ENCODE measurements around the gene TIMM44. TPM values are rescaled to one million over a fixed set of nuclear protein-coding genes. Genes with fewer than 3 reads are reported as not detected.

TIMM44 gene
- total and polyA plus RNA-seq, 10 of the 15 experiments (the other 5 are each of a cell fraction or from before 2014, with no cell fraction given), result 6.6 to 90.7 (median 57.6) TPM

GRCh38 chr19:7888826-7889217 lies 54.6 kb downstream of the TIMM44 start:
- ChIA-PET POLR2A (no interaction called here), CTCF (no interaction called here), SMC1A (ENCODE audit: uncharacterized antibody, unreplicated experiment) (no interaction called here), RAD21 (ENCODE audit: unreplicated experiment) (no interaction called here)
- no TSS peak for BruUV-seq (replicated peaks)
- intact Hi-C loops (cut with micrococcal nuclease; ENCODE audit: unreplicated experiment), result no loop called here
- H3K27me3 ChIP-seq (replicated peaks in 1 of 2; ENCODE audit: control insufficient read depth in 2 of 2, insufficient read depth in 2 of 2, low read length in 1 of 2), result peaks cover 0 to 2% of the 10 kb centered on the region in 2 experiments; a peak in 2 of 4 replicates
- no peak overlapping the region for H3K4me2 ChIP-seq (ENCODE audit: control insufficient read depth, insufficient read depth)
- TF ChIP-seq ZNF24 (IDR thresholded peaks at IDR 0.05) (no peak), ATF3 (IDR thresholded peaks at IDR 0.05; ENCODE audit: borderline replicate concordance, extremely low read depth, low read depth, low read length) (no peak), TAF1 (IDR thresholded peaks at IDR 0.05; ENCODE audit: borderline replicate concordance, low read depth, low read length) (no peak), SMAD5 (IDR thresholded peaks at IDR 0.05; ENCODE audit: low read depth) (no peak), RELB (IDR thresholded peaks at IDR 0.05; ENCODE audit: low read depth) (no peak), POLR2AphosphoS2 (IDR thresholded peaks at IDR 0.05; ENCODE audit: low read depth, low read length) (no peak), SP1 (IDR thresholded peaks at IDR 0.05; ENCODE audit: low read depth, low read length) (no peak), USF2 (IDR thresholded peaks at IDR 0.05; ENCODE audit: borderline replicate concordance, low read depth, low read length) (no peak), SPI1 (IDR thresholded peaks at IDR 0.05; ENCODE audit: borderline replicate concordance, insufficient read depth, low read depth, low read length) (no peak), PBX3 (IDR thresholded peaks at IDR 0.05; ENCODE audit: insufficient replicate concordance, low read depth, low read length) (no peak), NFYA (IDR thresholded peaks at IDR 0.05; ENCODE audit: borderline replicate concordance, low read depth, low read length) (no peak), DPF2 (IDR thresholded peaks at IDR 0.05) (no peak), RAD21 (IDR thresholded peaks at IDR 0.05; ENCODE audit: insufficient read depth, low read depth, low read length) (no peak)
- no peak overlapping the region for H3K27ac ChIP-seq (ENCODE audit: control insufficient read depth, insufficient read depth)
- no peak overlapping the region for H2AFZ ChIP-seq (ENCODE audit: control insufficient read depth, low read depth, low read length)
- no peaks in the 10 kb centered on the region for H3K79me2 ChIP-seq (ENCODE audit: control insufficient read depth, insufficient read depth, low read length)
- no peak overlapping the region for H3K4me3 ChIP-seq
- no peak for ATAC-seq
- no peak overlapping the region for H3K9ac ChIP-seq (ENCODE audit: control insufficient read depth, insufficient read depth, low read length)
- in situ Hi-C loops (cut with MboI), result no loop called here
- DNase-seq (ENCODE audit: low read depth, low spot score), result no peak
- 53% methylated on average over 8 of the region's 8 CpGs for WGBS (ENCODE audit: insufficient coverage, insufficient replicate concordance, low lambda C conversion rate, missing lambda C conversion rate)
- no peaks in the 10 kb centered on the region for H3K9me3 ChIP-seq (replicated peaks; ENCODE audit: control insufficient read depth, insufficient read depth, low read length)
- H3K36me3 ChIP-seq (ENCODE audit: control insufficient read depth in 2 of 2, insufficient read depth in 2 of 2, low read length in 1 of 2), result no peaks in the 10 kb centered on the region
- H3K4me1 ChIP-seq (ENCODE audit: control insufficient read depth, insufficient read depth, low read length), result no peaks in the 10 kb centered on the region
- FAIRE-seq, result no peak
- H4K20me1 ChIP-seq (ENCODE audit: control insufficient read depth, insufficient read depth), result no peaks in the 10 kb centered on the region

Measured in GM12878 (cell line).